ENCODE measurements around the gene NNMT. TPM values are rescaled to one million over a fixed set of nuclear protein-coding genes. Genes with fewer than 3 reads are reported as not detected.
"Not testable (repeated sequence)": the region's sequence is repeated elsewhere in the genome, so short reads cannot be mapped to it uniquely, and the experiment has no call there.

The NNMT gene
- total RNA-seq, 2 donors from 2014 or later, result not detected

GRCh38 chr11:114321621-114322257 lies 25.5 kb downstream of the NNMT start:
- Mint-ChIP-seq H3K4me3 (no peak overlapping the region), H3K4me1 (peaks cover 4% of the 10 kb centered on the region), H3K27me3 (peaks cover 22% of the 10 kb centered on the region), H3K27ac (no peak overlapping the region), H3K36me3 (ENCODE audit: low read depth) (no peaks in the 10 kb centered on the region), H3K9me3 (no peaks in the 10 kb centered on the region)
- no peak for ATAC-seq (replicated peaks)

GRCh38 chr11:114322934-114323333 lies 26.7 kb downstream of the NNMT start:
- Mint-ChIP-seq H3K27ac (no peak overlapping the region), H3K9me3 (no peaks in the 10 kb centered on the region)

DNA sequence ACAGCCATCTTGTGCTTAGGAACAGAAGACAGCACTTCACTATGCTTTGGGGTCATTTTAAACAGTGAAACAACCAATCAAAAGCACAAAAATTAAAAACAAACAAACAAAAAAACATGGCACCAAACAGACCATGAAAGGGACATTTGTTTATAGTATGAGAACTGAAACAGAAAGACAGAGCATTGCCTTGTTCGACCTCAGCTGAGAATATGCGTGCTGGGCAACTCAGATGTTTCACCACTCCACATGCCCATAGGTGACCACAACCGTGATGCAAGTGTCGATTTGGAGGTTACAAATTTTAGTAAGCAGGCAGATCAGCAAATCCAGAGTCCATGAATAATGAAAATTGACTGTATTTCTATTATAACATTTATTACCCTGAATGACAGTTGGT lies 30.0 kb downstream of the NNMT start:
- no peak for ATAC-seq (replicated peaks)
- Mint-ChIP-seq H3K9me3 (peaks cover 9% of the 10 kb centered on the region), H3K36me3 (ENCODE audit: low read depth) (no peaks in the 10 kb centered on the region), H3K4me1 (no peaks in the 10 kb centered on the region), H3K4me3 (no peak overlapping the region), H3K27ac (no peak overlapping the region), H3K27me3 (peaks cover 29% of the 10 kb centered on the region)

More at GRCh38 chr11:114322934-114323333, 26.7 kb downstream of the NNMT start:
- no peak for ATAC-seq (replicated peaks)
- Mint-ChIP-seq H3K4me1 (peaks cover 4% of the 10 kb centered on the region), H3K36me3 (ENCODE audit: low read depth) (no peaks in the 10 kb centered on the region), H3K27me3 (peaks cover 24% of the 10 kb centered on the region), H3K4me3 (no peak overlapping the region)

GRCh38 chr11:114326776-114327175 lies 30.6 kb downstream of the NNMT start:
- no peak for ATAC-seq (replicated peaks)
- H3K27ac Mint-ChIP-seq, result no peak overlapping the region
- no peaks in the 10 kb centered on the region for H3K4me1 Mint-ChIP-seq
- H3K9me3 Mint-ChIP-seq, result peaks cover 9% of the 10 kb centered on the region
- peaks cover 27% of the 10 kb centered on the region for H3K27me3 Mint-ChIP-seq
- no peak overlapping the region for H3K4me3 Mint-ChIP-seq
- H3K36me3 Mint-ChIP-seq (ENCODE audit: low read depth), result no peaks in the 10 kb centered on the region

DNA sequence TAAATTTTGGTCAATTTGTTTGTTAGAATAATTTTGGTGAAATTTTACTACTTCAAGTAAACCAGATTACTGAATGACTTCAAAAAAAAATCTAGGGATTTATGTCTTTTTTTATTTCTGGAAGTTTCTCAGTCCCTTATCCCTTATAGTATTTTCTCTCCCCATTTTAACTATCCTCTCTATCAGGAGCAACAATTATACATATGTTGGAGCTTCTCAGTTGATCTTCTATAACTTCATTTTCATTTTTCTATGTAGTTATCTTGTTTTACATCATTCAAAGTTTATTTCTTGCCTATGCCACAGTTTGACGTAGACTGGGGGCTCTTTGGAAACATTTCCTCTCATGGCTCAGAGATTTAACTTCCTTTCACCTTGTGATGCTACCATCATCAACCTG lies 34.2 kb downstream of the NNMT start:
- Mint-ChIP-seq H3K9me3 (peaks cover 9% of the 10 kb centered on the region), H3K4me1 (no peaks in the 10 kb centered on the region), H3K27me3 (peaks cover 33% of the 10 kb centered on the region), H3K27ac (no peak overlapping the region), H3K4me3 (no peak overlapping the region), H3K36me3 (ENCODE audit: low read depth) (no peaks in the 10 kb centered on the region)
- ATAC-seq (replicated peaks), result no peak

GRCh38 chr11:114340311-114341131 lies 44.3 kb downstream of the NNMT start:
- no peaks in the 10 kb centered on the region for H3K36me3 Mint-ChIP-seq (ENCODE audit: low read depth)
- peak overlapping the region; percentile 52 for H3K4me3 Mint-ChIP-seq
- H3K27ac Mint-ChIP-seq, result no peak overlapping the region
- ATAC-seq (replicated peaks), result peak; percentile 67
- H3K9me3 Mint-ChIP-seq, result no peaks in the 10 kb centered on the region
- no peaks in the 10 kb centered on the region for H3K4me1 Mint-ChIP-seq
- no peaks in the 10 kb centered on the region for H3K27me3 Mint-ChIP-seq

- not testable (repeated sequence) for ATAC-seq (replicated peaks); H3K27ac Mint-ChIP-seq; H3K4me1 Mint-ChIP-seq; H3K27me3 Mint-ChIP-seq; H3K9me3 Mint-ChIP-seq; H3K36me3 Mint-ChIP-seq (ENCODE audit: low read depth); H3K4me3 Mint-ChIP-seq
These were observed 45.5 kb downstream of the NNMT start for GRCh38 chr11:114341667-114342066.

DNA sequence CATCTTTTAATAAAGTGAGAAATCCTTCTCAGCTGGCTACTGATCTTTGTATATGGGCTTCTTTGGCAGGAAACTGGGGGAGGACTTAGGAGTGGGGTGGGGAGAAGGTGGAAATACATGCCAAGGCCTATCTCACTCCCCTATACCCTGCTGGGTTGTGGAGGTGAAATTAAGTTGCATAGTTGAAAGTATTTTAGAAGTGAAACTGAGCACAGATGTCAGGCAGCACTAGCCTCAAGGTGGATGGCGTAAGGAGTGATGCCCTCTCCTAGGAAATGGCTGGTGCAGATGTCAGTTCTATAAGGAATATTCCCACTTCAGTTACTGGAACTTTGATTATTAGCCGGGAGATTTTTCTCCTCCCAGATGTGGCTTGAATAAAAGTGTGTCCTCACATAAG lies 46.3 kb downstream of the NNMT start:
- H3K9me3 Mint-ChIP-seq, result no peaks in the 10 kb centered on the region
- no peaks in the 10 kb centered on the region for H3K36me3 Mint-ChIP-seq (ENCODE audit: low read depth)
- no peaks in the 10 kb centered on the region for H3K4me1 Mint-ChIP-seq
- no peak overlapping the region for H3K4me3 Mint-ChIP-seq
- no peak overlapping the region for H3K27ac Mint-ChIP-seq
- H3K27me3 Mint-ChIP-seq, result no peaks in the 10 kb centered on the region
- no peak for ATAC-seq (replicated peaks)

GRCh38 chr11:114343020-114343419 lies 46.8 kb downstream of the NNMT start:
- Mint-ChIP-seq H3K9me3 (no peaks in the 10 kb centered on the region), H3K27ac (no peak overlapping the region), H3K4me1 (no peaks in the 10 kb centered on the region), H3K4me3 (no peak overlapping the region), H3K36me3 (ENCODE audit: low read depth) (no peaks in the 10 kb centered on the region), H3K27me3 (no peaks in the 10 kb centered on the region)
- ATAC-seq (replicated peaks), result no peak

DNA sequence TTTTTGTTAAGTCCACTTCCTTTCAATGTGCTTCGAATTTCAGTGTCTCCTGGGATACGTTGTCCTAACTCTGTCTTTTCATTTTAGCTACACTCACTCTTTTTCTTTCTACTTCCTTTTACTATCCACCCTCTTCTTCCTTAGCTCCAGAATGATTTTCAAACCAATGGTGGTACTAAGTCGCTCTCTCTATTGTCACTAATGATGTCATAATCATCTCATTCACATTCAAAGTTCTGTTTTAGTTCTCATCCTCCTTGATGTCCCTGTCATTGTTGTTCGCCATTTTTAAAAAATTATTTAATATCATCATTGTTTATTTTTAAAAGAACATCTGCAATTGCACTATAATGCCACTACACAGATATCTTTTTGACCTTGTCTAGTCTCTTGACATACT lies 47.3 kb downstream of the NNMT start:
- Mint-ChIP-seq H3K36me3 (ENCODE audit: low read depth) (no peaks in the 10 kb centered on the region), H3K9me3 (no peaks in the 10 kb centered on the region), H3K4me1 (no peaks in the 10 kb centered on the region), H3K4me3 (no peak overlapping the region), H3K27ac (no peak overlapping the region), H3K27me3 (no peaks in the 10 kb centered on the region)
- ATAC-seq (replicated peaks), result no peak

DNA sequence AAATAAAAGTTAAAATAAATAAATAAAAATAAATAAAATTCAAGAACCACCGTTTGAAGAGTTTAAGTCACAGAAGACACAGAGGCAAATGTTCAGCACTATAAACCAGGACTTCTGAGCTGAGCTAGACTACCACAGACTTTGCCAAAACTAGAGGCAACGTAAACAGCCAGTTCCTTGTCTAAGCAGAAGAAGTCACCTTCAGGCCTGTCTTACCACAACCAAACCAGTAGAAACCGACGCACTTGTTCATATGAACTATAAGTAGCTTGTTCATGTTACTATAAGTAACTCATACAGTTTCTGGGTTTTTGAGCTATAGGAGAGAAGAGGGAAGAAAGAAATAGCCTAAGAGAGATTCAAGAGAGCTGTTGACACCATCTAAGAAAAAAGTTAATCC lies 48.3 kb downstream of the NNMT start:
- ATAC-seq (replicated peaks), result no peak
- Mint-ChIP-seq H3K27me3 (no peaks in the 10 kb centered on the region), H3K27ac (no peak overlapping the region), H3K36me3 (ENCODE audit: low read depth) (no peaks in the 10 kb centered on the region), H3K4me1 (no peaks in the 10 kb centered on the region), H3K4me3 (no peak overlapping the region), H3K9me3 (no peaks in the 10 kb centered on the region)

- H3K4me3 Mint-ChIP-seq, result no peak overlapping the region
- ATAC-seq (replicated peaks), result no peak
- no peaks in the 10 kb centered on the region for H3K4me1 Mint-ChIP-seq
- H3K27me3 Mint-ChIP-seq, result no peaks in the 10 kb centered on the region
- no peak overlapping the region for H3K27ac Mint-ChIP-seq
- no peaks in the 10 kb centered on the region for H3K9me3 Mint-ChIP-seq
- no peaks in the 10 kb centered on the region for H3K36me3 Mint-ChIP-seq (ENCODE audit: low read depth)
These were observed 49.5 kb downstream of the NNMT start for GRCh38 chr11:114345575-114346222.

DNA sequence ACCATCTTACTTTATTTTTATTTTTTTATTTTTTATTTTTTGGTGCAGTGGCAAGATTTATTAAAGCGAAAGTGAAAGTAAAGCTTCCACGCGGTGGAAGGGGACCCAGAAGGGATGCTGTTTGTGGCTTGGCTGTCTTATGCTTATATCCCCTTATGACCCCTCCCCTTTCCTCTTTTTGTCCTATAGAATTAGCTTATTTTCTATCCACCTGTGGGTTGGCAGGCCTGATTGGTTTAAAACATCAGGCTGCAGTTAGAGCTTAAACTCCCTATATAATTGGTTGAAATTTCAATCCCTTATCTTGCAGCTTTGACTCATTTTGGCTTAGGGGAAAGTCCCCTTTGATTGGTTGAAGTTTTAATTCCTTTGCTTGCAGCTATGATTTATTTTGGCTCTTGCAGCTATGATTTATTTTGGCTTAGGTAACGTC lies 50.5 kb downstream of the NNMT start:
- H3K4me1 Mint-ChIP-seq, result no peaks in the 10 kb centered on the region
- no peak for ATAC-seq (replicated peaks)
- H3K4me3 Mint-ChIP-seq, result peak overlapping the region; percentile 54
- H3K9me3 Mint-ChIP-seq, result no peaks in the 10 kb centered on the region
- no peaks in the 10 kb centered on the region for H3K36me3 Mint-ChIP-seq (ENCODE audit: low read depth)
- H3K27me3 Mint-ChIP-seq, result no peaks in the 10 kb centered on the region
- no peak overlapping the region for H3K27ac Mint-ChIP-seq

GRCh38 chr11:114348200-114349191 lies 52.3 kb downstream of the NNMT start:
- Mint-ChIP-seq H3K27me3 (no peaks in the 10 kb centered on the region), H3K36me3 (ENCODE audit: low read depth) (no peaks in the 10 kb centered on the region), H3K9me3 (no peaks in the 10 kb centered on the region), H3K4me1 (no peaks in the 10 kb centered on the region), H3K27ac (no peak overlapping the region), H3K4me3 (no peak overlapping the region)
- ATAC-seq (replicated peaks), result no peak
